Fibroblast of peridontal ligament (primary cell): ENCODE measurements around the gene GLG1.
"Not testable (repeated sequence)": the region's sequence is repeated elsewhere in the genome, so short reads cannot be mapped to it uniquely, and the experiment has no call there.

ENCODE experiments used
- DNase-seq: peaks from one replicate; pipeline ENCODE4 v3.0.0-alpha.2; 2010; ENCODE audit errors: extremely low read depth

GLG1 gene

GRCh38 chr16:74606521-74607309, at the start of gene GLG1:
TSS of gene GLG1 (minus strand) at chr16:74607114. CDS start at chr16:74607094, 20 bp downstream.
- DNase-seq: peak; percentile 86

GRCh38 chr16:74654536-74655050, 47.7 kb upstream of the GLG1 start:
- DNase-seq: no peak

- not testable (repeated sequence) for DNase-seq
These were observed 46.0 kb upstream of the GLG1 start for GRCh38 chr16:74652883-74653282.

GRCh38 chr16:74652249-74652648, 45.3 kb upstream of the GLG1 start:
- no peak for DNase-seq

- DNase-seq: no peak
These were observed 44.9 kb upstream of the GLG1 start for GRCh38 chr16:74651841-74652240.

GRCh38 chr16:74650966-74651567, 44.2 kb upstream of the GLG1 start:
- peak; percentile 20 for DNase-seq

GRCh38 chr16:74649839-74650504, 43.1 kb upstream of the GLG1 start:
- DNase-seq: no peak

- DNase-seq: no peak
These were observed 35.1 kb upstream of the GLG1 start for GRCh38 chr16:74641969-74642368.

- DNase-seq: no peak
These were observed 31.0 kb upstream of the GLG1 start for GRCh38 chr16:74637742-74638453.

- no peak for DNase-seq
These were observed 28.4 kb upstream of the GLG1 start for GRCh38 chr16:74635303-74635702.

- DNase-seq: no peak
These were observed 26.8 kb upstream of the GLG1 start for GRCh38 chr16:74633686-74634085.

GRCh38 chr16:74627506-74628220, 20.7 kb upstream of the GLG1 start:
- DNase-seq: no peak

- DNase-seq: peak; percentile 23
These were observed 20.0 kb upstream of the GLG1 start for GRCh38 chr16:74626741-74627416.

GRCh38 chr16:74625500-74626350, 18.8 kb upstream of the GLG1 start:
- DNase-seq: no peak

GRCh38 chr16:74623839-74624235, 16.9 kb upstream of the GLG1 start:
- no peak for DNase-seq

GRCh38 chr16:74623214-74623838, 16.4 kb upstream of the GLG1 start:
- DNase-seq: peak; percentile 82

- no peak for DNase-seq
These were observed 15.1 kb upstream of the GLG1 start for GRCh38 chr16:74622005-74622404.

- no peak for DNase-seq
These were observed 10.4 kb upstream of the GLG1 start for GRCh38 chr16:74617206-74617788.

- DNase-seq: peak; percentile 85
These were observed 4.8 kb upstream of the GLG1 start for GRCh38 chr16:74611721-74612120.
